Mucosa of descending colon (tissue), 3 donors: ENCODE results near the gene ADCY7. TPM values are rescaled to one million over a fixed set of nuclear protein-coding genes. Genes with fewer than 3 reads are reported as not detected.

Source experiments
- ATAC-seq: fragments of 200-7000 bp; cut with Tn5 transposase; one replicate; pipeline ENCODE4 v1.9.1; 2020; ENCODE audit warnings: mild to moderate bottlenecking, moderate library complexity
- DNase-seq, 3 donors: peaks; one replicate each; pipeline ENCODE4 v3.0.0-alpha.2; 2020
- H3K36me3 ChIP-seq: fragments of 200-600 bp; one replicate; pipeline ENCODE4 v1.8.0; 2021; ENCODE audit warnings: low read depth, mild to moderate bottlenecking
- H3K4me1 ChIP-seq: fragments of 200-600 bp; one replicate; pipeline ENCODE4 v1.8.0; 2021; ENCODE audit warnings: low read depth, mild to moderate bottlenecking
- H3K4me3 ChIP-seq: fragments of 200-600 bp; one replicate; pipeline ENCODE4 v1.8.0; 2021; ENCODE audit warnings: mild to moderate bottlenecking
- H3K9me3 ChIP-seq: fragments of 200-600 bp; one replicate; pipeline ENCODE4 v1.8.0; 2021; ENCODE audit warnings: mild to moderate bottlenecking
- CTCF ChIP-seq: fragments of 200-600 bp; IDR thresholded peaks from one replicate; pipeline ENCODE4 v1.8.0; 2022; ENCODE audit warnings: antibody characterized with exemption, mild to moderate bottlenecking
- intact Hi-C, 2 donors: fragments of 100-400 bp; cut with DNase I in 1 of 2; cut with micrococcal nuclease in 1 of 2; formaldehyde crosslinking; loops; one replicate each; pipeline versions ENCODE4 v1.11.0 to v1.11.1; 2022; cut with DNase I, micrococcal nuclease
- total RNA-seq, 3 donors: library from RNA; stranded (reverse); fragmentation: NEBNext Ultra II Directional in 2 of 3; extraction: Animal tissue kit (Norgen Biotek cat#: 25700) in 2 of 3; gene quantifications; one replicate each; pipeline versions ENCODE4 v1.2.1 to v1.2.4, GENCODE V29; 2021 to 2023
- donor health status: DM: no; HTN: no; CAD: no; lungs with moderate emphysema.
- donor health status: DM: no; HTN: no; CAD: no.
- donor health status: DM: no; HTN: yes; CAD: no.

The ADCY7 gene
- total RNA-seq, 3 donors from 2014 or later: 12.4 to 25.0 (median 22.7) TPM

- ATAC-seq (no peak), DNase-seq (no peak)
- H3K9me3 ChIP-seq: no peaks in the 10 kb centered on the region
- no peak for TF ChIP-seq CTCF
- H3K36me3 ChIP-seq: no peaks in the 10 kb centered on the region
- H3K4me1 ChIP-seq: no peaks in the 10 kb centered on the region
- no peak overlapping the region for H3K4me3 ChIP-seq
- intact Hi-C loops: no loop called here
Observed at GRCh38 chr16:50252082-50252611, 14.2 kb upstream of the ADCY7 start.

GRCh38 chr16:50252874-50253513 is 13.4 kb upstream of the ADCY7 start:
- H3K36me3 ChIP-seq: no peaks in the 10 kb centered on the region
- ATAC-seq (no peak), DNase-seq (no peak)
- H3K9me3 ChIP-seq: no peaks in the 10 kb centered on the region
- intact Hi-C loops: no loop called here
- H3K4me1 ChIP-seq: no peaks in the 10 kb centered on the region
- H3K4me3 ChIP-seq: no peak overlapping the region
- no peak for TF ChIP-seq CTCF

- DNase-seq (peak in 1 of 3 donors; percentile 36), ATAC-seq (no peak)
- Histone ChIP-seq H3K9me3 (no peaks in the 10 kb centered on the region), H3K4me1 (no peaks in the 10 kb centered on the region), H3K36me3 (no peaks in the 10 kb centered on the region), H3K4me3 (no peak overlapping the region)
- intact Hi-C loops: no loop called here
- TF ChIP-seq CTCF: no peak
Observed at GRCh38 chr16:50253514-50253910, 12.8 kb upstream of the ADCY7 start.

GRCh38 chr16:50254072-50254471 is 12.3 kb upstream of the ADCY7 start:
- TF ChIP-seq CTCF: no peak
- intact Hi-C loops: no loop called here
- no peaks in the 10 kb centered on the region for H3K4me1 ChIP-seq
- no peaks in the 10 kb centered on the region for H3K9me3 ChIP-seq
- DNase-seq (peak in 1 of 3 donors; percentile 21), ATAC-seq (no peak)
- H3K4me3 ChIP-seq: no peak overlapping the region
- no peaks in the 10 kb centered on the region for H3K36me3 ChIP-seq

GRCh38 chr16:50255538-50255937 is 10.8 kb upstream of the ADCY7 start:
- intact Hi-C loops: no loop called here
- no peak for TF ChIP-seq CTCF

More at GRCh38 chr16:50255538-50255937, 10.8 kb upstream of the ADCY7 start:
- no peak for ATAC-seq
- peaks cover 8% of the 10 kb centered on the region for H3K4me1 ChIP-seq
- H3K4me3 ChIP-seq: no peak overlapping the region
- no peaks in the 10 kb centered on the region for H3K36me3 ChIP-seq
- no peak for DNase-seq
- H3K9me3 ChIP-seq: no peaks in the 10 kb centered on the region
